Calu3 (cell line): Measurements from ENCODE around the gene ID3. TPM values are rescaled to one million over a fixed set of nuclear protein-coding genes. Genes with fewer than 3 reads are reported as not detected.

Experiments
- BruUV-seq: library from RNA; stranded (reverse); fragments of 400-500 nt; replicated peaks from 2 replicates; lab custom pipeline; 2021; lab: Mats Ljungman, UMichigan
- CTCF ChIA-PET: fragments of 300-600 bp; sonication (Branson Sonifier 250); formaldehyde crosslinking; loops from one replicate; lab custom pipeline; 2022; ENCODE audit warnings: antibody characterized with exemption; lab: Charles Lee
- DNase-seq: peaks from one replicate; pipeline ENCODE4 v3.0.0; 2022
- H3K27ac Mint-ChIP-seq: one replicate; pipeline ENCODE4 v1.8.0; 2022; ENCODE audit warnings: mixed read lengths; ENCODE audit not compliant: unreplicated experiment
- H3K27me3 Mint-ChIP-seq: one replicate; pipeline ENCODE4 v1.8.0; 2022; ENCODE audit warnings: mixed read lengths; ENCODE audit not compliant: unreplicated experiment
- H3K36me3 Mint-ChIP-seq: one replicate; pipeline ENCODE4 v1.8.0; 2022; ENCODE audit warnings: mild to moderate bottlenecking, moderate library complexity, mixed read lengths; ENCODE audit not compliant: insufficient read depth, unreplicated experiment
- H3K4me1 Mint-ChIP-seq: one replicate; pipeline ENCODE4 v1.8.0; 2022; ENCODE audit warnings: mild to moderate bottlenecking, low read depth, mixed read lengths; ENCODE audit not compliant: unreplicated experiment
- H3K4me3 Mint-ChIP-seq: one replicate; pipeline ENCODE4 v1.8.0; 2022; ENCODE audit warnings: mild to moderate bottlenecking, low read depth, moderate library complexity, mixed read lengths; ENCODE audit not compliant: unreplicated experiment
- H3K9me3 Mint-ChIP-seq: one replicate; pipeline ENCODE4 v1.8.0; 2022; ENCODE audit warnings: low read depth, mixed read lengths; ENCODE audit not compliant: unreplicated experiment
- CTCF ChIP-seq: fragments of 200-600 bp; IDR thresholded peaks from one replicate; pipeline ENCODE4 v1.8.0; 2022; ENCODE audit warnings: antibody characterized with exemption; ENCODE audit not compliant: unreplicated experiment
- intact Hi-C: fragments of 100-400 bp; cut with micrococcal nuclease; formaldehyde crosslinking; loops from one replicate; pipeline ENCODE4 v1.10.0; 2022; ENCODE audit not compliant: unreplicated experiment
- total RNA-seq: library from RNA; stranded (reverse); gene quantifications from 2 replicates; pipeline ENCODE4 v1.2.3, GENCODE V29; 2022

ID3 gene
- total RNA-seq, 1 experiment from 2014 or later = 25.2 TPM

GRCh38 chr1:23530087-23530746, 29.1 kb downstream of the ID3 start:
- no peak for TF ChIP-seq CTCF
- peak overlapping the region; percentile 77 for H3K4me3 Mint-ChIP-seq
- peaks cover 40% of the 10 kb centered on the region for H3K4me1 Mint-ChIP-seq
- H3K27me3 Mint-ChIP-seq = no peaks in the 10 kb centered on the region
- H3K9me3 Mint-ChIP-seq = no peaks in the 10 kb centered on the region
- no TSS peak for BruUV-seq
- H3K36me3 Mint-ChIP-seq = peaks cover 22% of the 10 kb centered on the region
- no peak overlapping the region for H3K27ac Mint-ChIP-seq
- CTCF ChIA-PET = interaction anchor here (0.6 to 1.0 kb wide), 2 partner anchors 9 to 11 kb away, joined by 3 to 10 read pairs; no protein-coding TSS in a partner anchor
- DNase-seq = no peak
- intact Hi-C loops = loop anchor here (10.0 kb wide), 1 partner anchor 315 kb away; the partner anchor contains the start of gene HTR1D

- H3K27me3 Mint-ChIP-seq = no peaks in the 10 kb centered on the region
- intact Hi-C loops = loop anchor here (10.0 kb wide), 1 partner anchor 315 kb away; the partner anchor contains the start of gene HTR1D
Measured at GRCh38 chr1:23529146-23530086, 29.9 kb downstream of the ID3 start.

GRCh38 chr1:23528250-23528978, 30.9 kb downstream of the ID3 start:
- no peak for TF ChIP-seq CTCF

More at GRCh38 chr1:23529146-23530086, 29.9 kb downstream of the ID3 start:
- H3K4me1 Mint-ChIP-seq = peaks cover 43% of the 10 kb centered on the region
- no peak overlapping the region for H3K27ac Mint-ChIP-seq
- H3K4me3 Mint-ChIP-seq = peak overlapping the region; percentile 77
- no peak for TF ChIP-seq CTCF
- H3K9me3 Mint-ChIP-seq = no peaks in the 10 kb centered on the region
- DNase-seq = no peak
- CTCF ChIA-PET = interaction anchor here (0.6 to 1.3 kb wide), 3 partner anchors 12 to 126 kb away, joined by 3 to 10 read pairs (median 9); no protein-coding TSS in a partner anchor
- H3K36me3 Mint-ChIP-seq = peaks cover 22% of the 10 kb centered on the region
- BruUV-seq = TSS peak; percentile 45

GRCh38 chr1:23527900-23528249, 31.4 kb downstream of the ID3 start:
- Mint-ChIP-seq H3K27me3 (no peaks in the 10 kb centered on the region), H3K4me3 (no peak overlapping the region), H3K4me1 (peaks cover 37% of the 10 kb centered on the region), H3K27ac (no peak overlapping the region), H3K9me3 (no peaks in the 10 kb centered on the region), H3K36me3 (peaks cover 22% of the 10 kb centered on the region)
- no peak for TF ChIP-seq CTCF
- intact Hi-C loops = no loop called here
- no peak for DNase-seq
- CTCF ChIA-PET = interaction anchor here (0.6 to 1.3 kb wide), 7 partner anchors 8 to 128 kb away, joined by 3 to 9 read pairs (median 4); partner anchors contain the start of gene ASAP3
- no TSS peak for BruUV-seq

More at GRCh38 chr1:23528250-23528978, 30.9 kb downstream of the ID3 start:
- H3K9me3 Mint-ChIP-seq = no peaks in the 10 kb centered on the region
- peaks cover 22% of the 10 kb centered on the region for H3K36me3 Mint-ChIP-seq
- H3K27ac Mint-ChIP-seq = no peak overlapping the region
- H3K27me3 Mint-ChIP-seq = no peaks in the 10 kb centered on the region
- no TSS peak for BruUV-seq
- intact Hi-C loops = no loop called here
- H3K4me1 Mint-ChIP-seq = peaks cover 43% of the 10 kb centered on the region
- CTCF ChIA-PET = interaction anchor here (0.6 to 1.3 kb wide), 6 partner anchors 9 to 125 kb away, joined by 3 to 9 read pairs (median 4); partner anchors contain the start of gene ASAP3
- H3K4me3 Mint-ChIP-seq = no peak overlapping the region
- DNase-seq = peak; percentile 91
